Fibroblast of lung (primary cell): ENCODE measurements around the gene ISYNA1. TPM values are rescaled to one million over a fixed set of nuclear protein-coding genes. Genes with fewer than 3 reads are reported as not detected.

Source experiments
- DNase-seq, 2 donors: peaks; one replicate each; pipeline versions ENCODE4 v3.0.0 to v3.0.0-alpha.2; 2010; ENCODE audit warnings: low read depth in 2 of 2
- H2AFZ ChIP-seq: 2 replicates; pipeline ENCODE4 v1.5.1; 2012; ENCODE audit warnings: low read length, control low read depth, inconsistent platforms
- H3K27ac ChIP-seq: 2 replicates; pipeline ENCODE4 v1.5.1; 2011; ENCODE audit warnings: low read length, control low read depth; ENCODE audit not compliant: insufficient read depth
- H3K27me3 ChIP-seq: 2 replicates; pipeline ENCODE4 v1.5.1; 2011; ENCODE audit warnings: mild to moderate bottlenecking, low read length; ENCODE audit not compliant: control insufficient read depth, insufficient read depth
- H3K36me3 ChIP-seq: 2 replicates; pipeline ENCODE4 v1.5.1; 2011; ENCODE audit warnings: low read length; ENCODE audit not compliant: control insufficient read depth, insufficient read depth
- H3K4me1 ChIP-seq: 2 replicates; pipeline ENCODE4 v1.5.1; 2011; ENCODE audit warnings: low read length; ENCODE audit not compliant: control insufficient read depth, insufficient read depth; ENCODE audit errors: extremely low read depth
- H3K4me2 ChIP-seq: 2 replicates; pipeline ENCODE4 v1.5.1; 2011; ENCODE audit warnings: low read length, control low read depth; ENCODE audit not compliant: insufficient read depth; ENCODE audit errors: extremely low read depth
- H3K4me3 ChIP-seq, 4 experiments: fragments of 200-600 bp in 1 of 4; sonication (generic) in 1 of 4; replicated peaks in 1 of 4; 2 replicates each; pipeline ENCODE4 v1.5.1; 2011 to 2016; ENCODE audit warnings: low read length in 4 of 4, low read depth in 3 of 4, mild to moderate bottlenecking in 3 of 4, control low read depth in 2 of 4, inconsistent platforms in 1 of 4, mixed read lengths in 1 of 4; ENCODE audit not compliant: insufficient read depth in 1 of 4; ENCODE audit errors: control extremely low read depth in 1 of 4
- H3K79me2 ChIP-seq: 2 replicates; pipeline ENCODE4 v1.5.1; 2012; ENCODE audit warnings: mild to moderate bottlenecking, low read length, inconsistent platforms; ENCODE audit not compliant: control insufficient read depth, insufficient read depth
- H3K9ac ChIP-seq: 2 replicates; pipeline ENCODE4 v1.5.1; 2011; ENCODE audit warnings: mild to moderate bottlenecking, low read length, control low read depth; ENCODE audit not compliant: insufficient read depth
- H3K9me3 ChIP-seq: 2 replicates; pipeline ENCODE4 v1.5.1; 2012; ENCODE audit warnings: low read depth, low read length; ENCODE audit not compliant: control insufficient read depth, insufficient read depth
- H4K20me1 ChIP-seq: 2 replicates; pipeline ENCODE4 v1.5.1; 2011; ENCODE audit warnings: low read length; ENCODE audit not compliant: control insufficient read depth, insufficient read depth; ENCODE audit errors: extremely low read depth
- CTCF ChIP-seq, 2 donors: IDR thresholded peaks in 1 of 2; conservative IDR thresholded peaks in 1 of 2; 1 replicate in 1 of 2; 2 replicates in 1 of 2; pipeline ENCODE4 v1.5.1; 2011 to 2012; ENCODE audit warnings: low read length in 2 of 2, control low read depth in 1 of 2, inconsistent platforms in 1 of 2, low read depth in 1 of 2, mild to moderate bottlenecking in 1 of 2
- EZH2 ChIP-seq: IDR thresholded peaks from 2 replicates; pipeline ENCODE4 v1.5.1; 2012; ENCODE audit warnings: low read length, control low read depth, mild to moderate bottlenecking; ENCODE audit errors: missing control alignments
- polyA plus RNA-seq, 2 donors: library from polyadenylated mRNA; depleted of rRNA in 1 of 2; stranded (reverse) in 1 of 2; unstranded in 1 of 2; fragments of >200 nt; gene quantifications; 2 replicates each; pipeline ENCODE4 v1.2.1, GENCODE V29; 2011 to 2012; ENCODE audit warnings: missing spikeins in 1 of 2
- total RNA-seq: library from RNA; depleted of rRNA; stranded (reverse); fragments of >200 nt; gene quantifications from 2 replicates; pipeline ENCODE4 v1.2.1, GENCODE V29; 2014

ISYNA1 gene
- total and polyA plus RNA-seq, 2 donors (not counting 1 experiment from before 2014, with no cell fraction given), result 10.3 to 25.6 TPM

DNA sequence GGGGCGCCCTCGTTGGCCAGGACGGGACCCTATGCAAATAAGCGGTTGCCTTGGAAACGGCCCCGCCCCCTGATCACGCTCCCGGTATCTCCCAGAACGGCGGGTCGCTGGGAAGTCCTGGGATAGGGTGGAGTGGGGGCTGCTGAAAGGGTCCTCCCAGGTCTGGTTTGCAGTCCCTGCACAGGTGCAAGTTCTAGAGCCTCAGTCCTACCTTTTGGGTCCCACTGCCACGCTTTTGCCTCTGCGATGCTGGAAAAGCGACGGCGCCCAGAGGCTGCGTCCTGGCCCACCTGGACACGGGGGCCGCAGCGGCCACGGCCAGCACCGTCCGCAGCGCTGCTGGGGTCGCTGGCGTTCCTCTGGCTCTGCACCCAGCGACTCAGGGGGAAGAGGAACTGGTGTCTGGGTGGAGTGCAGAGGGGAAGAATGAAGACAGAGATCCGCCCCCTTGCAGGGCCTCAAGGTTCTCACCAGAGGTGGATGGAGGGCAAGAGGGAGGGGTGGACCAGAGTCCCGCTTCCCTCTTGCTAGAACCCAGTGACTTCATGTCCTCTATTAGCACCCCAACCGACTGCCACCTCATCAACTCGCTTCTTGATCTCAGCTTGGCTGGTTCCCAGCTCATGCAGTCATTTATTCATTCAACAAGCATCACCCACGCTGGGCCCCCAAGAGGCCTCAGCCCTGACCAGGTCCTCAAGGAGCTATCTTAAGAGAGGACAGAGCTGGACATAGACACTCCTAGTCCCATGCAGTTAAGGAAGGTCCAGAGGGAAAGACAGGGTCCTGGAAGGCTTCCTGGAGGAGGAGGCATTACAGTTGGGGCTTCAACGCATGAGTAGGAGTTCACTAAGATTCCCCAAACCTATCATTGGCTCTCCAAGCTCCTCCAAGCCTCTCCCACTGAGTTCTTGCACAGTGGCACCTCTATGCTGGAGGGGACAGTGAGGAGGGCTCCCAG lies 40.4 kb downstream of the ISYNA1 start, which contains the start of gene LRRC25:
TSS of gene LRRC25 (minus strand) at position 381 of the 961 bp plus-strand sequence. CDS start 659 bp downstream, outside the sequence.
- Histone ChIP-seq H3K79me2 (no peaks in the 10 kb centered on the region), H3K36me3 (no peaks in the 10 kb centered on the region), H4K20me1 (no peaks in the 10 kb centered on the region), H3K27me3 (no peaks in the 10 kb centered on the region), H3K9me3 (no peaks in the 10 kb centered on the region), H3K4me2 (peak within 1 kb of the TSS; percentile 54), H3K4me3 (no peak within 1 kb of the TSS), H3K27ac (no peak within 1 kb of the TSS), H3K9ac (no peak within 1 kb of the TSS), H3K4me1 (peaks cover 12% of the 10 kb centered on the region), H2AFZ (no peak within 1 kb of the TSS)
- DNase-seq, result no peak
- TF ChIP-seq CTCF (conservative IDR thresholded peaks at IDR 0.05 in 1 of 2, IDR thresholded peaks at IDR 0.05 in 1 of 2; ENCODE audit: low read depth in 1 of 2, low read length in 2 of 2) (no peak), EZH2 (no peak)

DNA sequence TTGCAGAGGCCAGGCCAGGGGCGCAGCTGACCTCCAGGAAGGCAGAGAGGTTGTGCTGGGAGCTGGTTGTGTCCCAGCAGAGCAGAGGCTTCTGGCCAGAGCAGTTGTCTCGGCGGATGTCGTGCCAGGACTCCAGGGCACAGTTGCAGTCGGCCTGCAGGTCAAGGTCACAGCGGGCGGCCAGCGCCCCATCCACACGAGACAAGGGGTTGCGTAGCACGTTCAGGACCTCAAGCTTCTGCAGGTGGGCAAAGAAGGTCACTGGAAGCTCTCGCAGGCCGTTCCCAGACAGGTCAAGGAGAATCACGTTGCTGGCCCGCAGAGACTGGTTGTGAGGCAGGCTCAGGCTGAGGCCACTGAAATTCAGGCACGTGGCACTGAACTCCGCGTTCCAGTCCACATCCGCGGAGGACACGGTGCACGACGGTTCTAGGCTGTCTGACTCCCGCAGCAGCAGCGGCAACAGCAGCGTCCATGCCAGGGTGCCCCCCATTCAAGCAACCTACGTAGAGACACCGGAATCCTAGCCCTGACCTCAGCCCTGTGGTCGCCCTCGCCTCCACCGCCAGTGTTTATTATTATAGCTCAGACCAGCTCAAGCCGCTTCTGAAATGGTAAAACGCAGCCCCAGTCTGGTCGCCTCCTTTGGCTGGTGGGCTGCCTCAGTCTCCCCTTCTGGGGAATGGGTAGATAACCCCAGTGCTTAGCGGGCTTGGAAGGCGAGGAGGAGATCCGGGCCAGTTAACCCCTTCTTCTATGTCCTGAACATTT lies 41.3 kb downstream of the ISYNA1 start:
- H3K9me3 ChIP-seq, result no peaks in the 10 kb centered on the region
- H3K4me2 ChIP-seq, result peak overlapping the region; percentile 54
- no peaks in the 10 kb centered on the region for H4K20me1 ChIP-seq
- no peak overlapping the region for H2AFZ ChIP-seq
- no peak overlapping the region for H3K4me3 ChIP-seq
- H3K27ac ChIP-seq, result no peak overlapping the region
- H3K79me2 ChIP-seq, result no peaks in the 10 kb centered on the region
- H3K9ac ChIP-seq, result no peak overlapping the region
- H3K4me1 ChIP-seq, result peaks cover 12% of the 10 kb centered on the region
- H3K27me3 ChIP-seq, result no peaks in the 10 kb centered on the region
- DNase-seq, result no peak
- TF ChIP-seq CTCF (conservative IDR thresholded peaks at IDR 0.05 in 1 of 2, IDR thresholded peaks at IDR 0.05 in 1 of 2; ENCODE audit: low read depth in 1 of 2, low read length in 2 of 2) (no peak), EZH2 (no peak)
- no peaks in the 10 kb centered on the region for H3K36me3 ChIP-seq

- no peak for DNase-seq
- peak overlapping the region; percentile 20 for H2AFZ ChIP-seq
- H3K79me2 ChIP-seq, result no peaks in the 10 kb centered on the region
- H3K9ac ChIP-seq, result no peak overlapping the region
- no peak overlapping the region for H3K27ac ChIP-seq
- no peaks in the 10 kb centered on the region for H4K20me1 ChIP-seq
- no peaks in the 10 kb centered on the region for H3K9me3 ChIP-seq
- peaks cover 6% of the 10 kb centered on the region for H3K4me1 ChIP-seq
- H3K36me3 ChIP-seq, result peaks cover 2% of the 10 kb centered on the region
- no peak overlapping the region for H3K4me2 ChIP-seq
- H3K27me3 ChIP-seq, result peaks cover 2% of the 10 kb centered on the region
- TF ChIP-seq EZH2 (no peak), CTCF (conservative IDR thresholded peaks at IDR 0.05 in 1 of 2, IDR thresholded peaks at IDR 0.05 in 1 of 2; ENCODE audit: low read depth in 1 of 2, low read length in 2 of 2) (no peak)
- H3K4me3 ChIP-seq, result no peak overlapping the region
Observed at GRCh38 chr19:18393836-18394235, 44.1 kb downstream of the ISYNA1 start.
